Testis (tissue), 3 donors: ENCODE results near the gene FOXK1. TPM values are rescaled to one million over a fixed set of nuclear protein-coding genes. Genes with fewer than 3 reads are reported as not detected.

Source experiments
- DNase-seq: peaks from one replicate; pipeline ENCODE4 v3.0.0-alpha.2; 2019
- H3K27ac ChIP-seq, 2 donors: fragments of 200-600 bp; sonication (generic); one replicate each; pipeline ENCODE4 v1.5.1; 2019
- H3K27me3 ChIP-seq: fragments of 200-600 bp; sonication (generic); one replicate; pipeline ENCODE4 v1.5.1; 2019
- H3K36me3 ChIP-seq: fragments of 200-600 bp; sonication (generic); one replicate; pipeline ENCODE4 v1.5.1; 2017; ENCODE audit warnings: low read depth; ENCODE audit errors: missing control alignments
- H3K4me1 ChIP-seq: fragments of 200-600 bp; sonication (generic); one replicate; pipeline ENCODE4 v1.5.1; 2019
- H3K4me3 ChIP-seq, 2 donors: fragments of 200-600 bp; sonication (generic); one replicate each; pipeline ENCODE4 v1.5.1; 2017 to 2019
- H3K9me3 ChIP-seq: fragments of 200-600 bp; sonication (generic); one replicate; pipeline ENCODE4 v1.5.1; 2017
- CTCF ChIP-seq, 3 experiments: fragments of 450-650 bp in 2 of 3; fragments of 200-600 bp in 1 of 3; sonication (generic) in 1 of 3; IDR thresholded peaks; one replicate each; pipeline ENCODE4 v1.5.1; 2016 to 2019; ENCODE audit warnings: antibody characterized with exemption in 3 of 3, mild to moderate bottlenecking in 2 of 3, moderate library complexity in 1 of 3
- POLR2A ChIP-seq: fragments of 450-650 bp; IDR thresholded peaks from one replicate; pipeline ENCODE4 v1.6.1; 2017; ENCODE audit warnings: antibody characterized with exemption, mild to moderate bottlenecking, moderate library complexity
- WGBS, 2 donors: methylation state at CpG; one replicate each; pipeline ENCODE4 v1.1.5; 2018; 5-methylcytosine and 5-hydroxymethylcytosine counted together
- intact Hi-C: fragments of 100-400 bp; cut with DNase I; formaldehyde crosslinking; loops from one replicate; pipeline ENCODE4 v1.15.1; 2023; ENCODE audit warnings: low total_unique reads
- polyA plus RNA-seq: library from polyadenylated mRNA; stranded (reverse); fragments of 350-450 nt; fragmentation: Illumina TruSeq; extraction: RNeasy Lipid Tissue Mini Kit (QIAGEN cat#74804); gene quantifications from one replicate; pipeline ENCODE4 v1.2.3, GENCODE V29; 2014; ENCODE audit warnings: low read depth, low replicate concordance; ENCODE audit not compliant: insufficient read depth
- total RNA-seq, 2 donors: library from RNA; depleted of rRNA; stranded (reverse); fragments of >200 nt; gene quantifications; one replicate each; pipeline ENCODE4 v1.2.3, GENCODE V29; 2016

The FOXK1 gene
- total and polyA plus RNA-seq, 3 donors from 2014 or later = 21.9 to 65.2 (median 56.7) TPM

GRCh38 chr7:4754433-4755010 is 72.4 kb downstream of the FOXK1 start:
- DNase-seq = no peak
- Histone ChIP-seq H3K4me1 (peaks cover 4% of the 10 kb centered on the region), H3K4me3 (no peak overlapping the region), H3K27me3 (no peaks in the 10 kb centered on the region), H3K9me3 (no peaks in the 10 kb centered on the region), H3K27ac (no peak overlapping the region), H3K36me3 (no peaks in the 10 kb centered on the region)
- TF ChIP-seq POLR2A = no peak
- no peak for TF ChIP-seq CTCF (IDR thresholded peaks at IDR 0.05)
- intact Hi-C loops = loop anchor here (10.0 kb wide), 1 partner anchor 140 kb away; no protein-coding TSS in a partner anchor
- WGBS, 2 donors = 86 to 89% methylated on average over 33 to 36 of the region's 36 CpGs

GRCh38 chr7:4755045-4755444 is 73.0 kb downstream of the FOXK1 start:
- H3K27me3 ChIP-seq = no peaks in the 10 kb centered on the region
- H3K4me1 ChIP-seq = peaks cover 4% of the 10 kb centered on the region
- TF ChIP-seq CTCF (IDR thresholded peaks at IDR 0.05) (no peak), POLR2A (no peak)
- no peaks in the 10 kb centered on the region for H3K9me3 ChIP-seq
- no peak overlapping the region for H3K4me3 ChIP-seq
- H3K36me3 ChIP-seq = no peaks in the 10 kb centered on the region
- intact Hi-C loops = loop anchor here (10.0 kb wide), 1 partner anchor 140 kb away; no protein-coding TSS in a partner anchor
- no peak for DNase-seq
- no peak overlapping the region for H3K27ac ChIP-seq
- WGBS, 2 donors = 91 to 93% methylated on average over 24 of the region's 24 CpGs

- no peak overlapping the region for H3K4me3 ChIP-seq
- no peak overlapping the region for H3K27ac ChIP-seq
- 75 to 85% methylated on average over 16 to 19 of the region's 19 CpGs for WGBS, 2 donors
- H3K27me3 ChIP-seq = no peaks in the 10 kb centered on the region
- no peak for TF ChIP-seq CTCF (IDR thresholded peaks at IDR 0.05)
- no peak for TF ChIP-seq POLR2A
- intact Hi-C loops = loop anchor here (10.0 kb wide), 1 partner anchor 143 kb away; no protein-coding TSS in a partner anchor
- H3K36me3 ChIP-seq = no peaks in the 10 kb centered on the region
- H3K9me3 ChIP-seq = no peaks in the 10 kb centered on the region
- no peak for DNase-seq
- peaks cover 4% of the 10 kb centered on the region for H3K4me1 ChIP-seq
Measured at GRCh38 chr7:4758111-4758510, 76.0 kb downstream of the FOXK1 start.

- no peak overlapping the region for H3K4me3 ChIP-seq
- no peak overlapping the region for H3K27ac ChIP-seq
- H3K9me3 ChIP-seq = no peaks in the 10 kb centered on the region
- WGBS, 2 donors = 73 to 85% methylated on average over 27 to 29 of the region's 29 CpGs
- no peak for DNase-seq
- intact Hi-C loops = loop anchor here (10.0 kb wide), 1 partner anchor 144 kb away; no protein-coding TSS in a partner anchor
- peaks cover under 1% of the 10 kb centered on the region for H3K4me1 ChIP-seq
- no peaks in the 10 kb centered on the region for H3K36me3 ChIP-seq
- TF ChIP-seq CTCF (IDR thresholded peaks at IDR 0.05) (no peak), POLR2A (no peak)
- no peaks in the 10 kb centered on the region for H3K27me3 ChIP-seq
Measured at GRCh38 chr7:4758791-4759190, 76.7 kb downstream of the FOXK1 start.

GRCh38 chr7:4759211-4759610 is 77.1 kb downstream of the FOXK1 start:
- Histone ChIP-seq H3K27ac (no peak overlapping the region), H3K9me3 (no peaks in the 10 kb centered on the region), H3K4me3 (no peak overlapping the region), H3K4me1 (no peaks in the 10 kb centered on the region), H3K36me3 (no peaks in the 10 kb centered on the region), H3K27me3 (no peaks in the 10 kb centered on the region)
- intact Hi-C loops = loop anchor here (10.0 kb wide), 1 partner anchor 144 kb away; no protein-coding TSS in a partner anchor
- no peak for DNase-seq
- WGBS, 2 donors = 62 to 89% methylated on average over 9 to 27 of the region's 40 CpGs
- TF ChIP-seq POLR2A (no peak), CTCF (IDR thresholded peaks at IDR 0.05) (no peak)
